ENCODE measurements around the gene ARID1A.
A peak's percentile ranks its signal among the peaks of the same experiment; 100 is the strongest.

The ARID1A gene

DNA sequence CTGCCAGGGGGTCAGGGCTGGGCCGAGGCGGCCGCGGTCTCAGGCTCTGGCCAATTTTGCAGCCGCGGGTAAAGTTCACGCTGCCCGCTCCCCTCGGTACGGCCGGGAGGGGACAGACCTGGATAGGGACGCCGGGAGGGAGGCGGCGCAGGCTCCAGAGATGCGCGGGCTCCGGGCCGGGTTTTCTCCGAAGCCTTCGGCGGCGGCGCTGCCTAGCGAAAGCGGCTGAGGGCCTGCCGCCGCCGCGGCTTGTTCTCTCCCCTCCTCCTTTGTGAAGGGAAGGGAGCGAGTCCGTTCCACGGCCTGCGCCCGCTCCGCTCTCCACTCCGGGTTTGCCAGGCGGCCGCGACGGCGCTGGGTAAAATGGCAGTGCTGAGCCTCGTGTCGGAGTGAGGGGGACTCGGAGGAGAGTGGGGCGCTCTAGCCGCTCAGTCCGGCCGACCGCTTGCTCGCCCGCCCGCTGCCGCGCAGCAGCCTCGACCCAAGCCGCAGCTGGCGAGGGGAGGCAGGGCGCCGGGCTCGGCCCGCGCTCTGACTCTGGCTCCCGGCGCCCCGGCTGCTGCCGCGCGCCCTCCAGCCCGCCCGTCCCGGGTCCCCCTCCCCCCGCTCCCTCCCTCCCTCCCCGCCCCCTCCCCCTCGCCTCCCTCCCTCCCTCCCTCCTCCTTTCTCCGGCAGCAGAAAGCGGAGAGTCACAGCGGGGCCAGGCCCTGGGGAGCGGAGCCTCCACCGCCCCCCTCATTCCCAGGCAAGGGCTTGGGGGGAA lies at the start of gene ARID1A:
Gene ARID1A (plus strand): TSS at position 660 of the 763 bp plus-strand sequence. CDS start 389 bp downstream, outside the sequence.
- TF ChIP-seq GATA3 (IDR thresholded peaks at IDR 0.05; ENCODE audit: low read depth, low read length) (no peak), GATA2 (IDR thresholded peaks at IDR 0.05; ENCODE audit: low read depth, low read length) (peak; percentile 45; the same call in 1 of the 2 replicates)

DNA sequence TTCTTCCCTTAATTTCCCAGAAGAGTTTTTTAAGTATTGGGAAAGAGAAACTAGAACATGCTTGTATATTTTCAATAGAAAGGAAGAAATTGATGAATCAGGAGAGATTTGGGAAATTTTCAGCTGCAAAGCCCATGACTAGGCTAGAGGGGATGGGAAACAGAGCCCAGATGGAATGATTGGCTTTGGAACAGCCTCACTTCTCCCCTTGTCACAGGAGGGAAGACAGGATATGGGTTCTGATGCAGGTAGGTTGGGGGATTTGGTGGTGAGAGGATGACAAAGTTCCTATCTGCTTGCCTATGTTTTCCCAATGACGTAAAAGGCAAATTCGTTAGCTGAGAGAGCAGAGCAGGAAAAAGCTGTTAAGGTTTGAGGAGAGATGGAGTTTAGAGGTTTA lies 31.0 kb upstream of the ARID1A start:
- no peak for TF ChIP-seq GATA3 (IDR thresholded peaks at IDR 0.05; ENCODE audit: low read depth, low read length)
- no peak for TF ChIP-seq GATA2 (IDR thresholded peaks at IDR 0.05; ENCODE audit: low read depth, low read length)

- TF ChIP-seq GATA2 (IDR thresholded peaks at IDR 0.05; ENCODE audit: low read depth, low read length): no peak
- no peak for TF ChIP-seq GATA3 (IDR thresholded peaks at IDR 0.05; ENCODE audit: low read depth, low read length)
These were observed 29.0 kb upstream of the ARID1A start for GRCh38 chr1:26666855-26667254.

DNA sequence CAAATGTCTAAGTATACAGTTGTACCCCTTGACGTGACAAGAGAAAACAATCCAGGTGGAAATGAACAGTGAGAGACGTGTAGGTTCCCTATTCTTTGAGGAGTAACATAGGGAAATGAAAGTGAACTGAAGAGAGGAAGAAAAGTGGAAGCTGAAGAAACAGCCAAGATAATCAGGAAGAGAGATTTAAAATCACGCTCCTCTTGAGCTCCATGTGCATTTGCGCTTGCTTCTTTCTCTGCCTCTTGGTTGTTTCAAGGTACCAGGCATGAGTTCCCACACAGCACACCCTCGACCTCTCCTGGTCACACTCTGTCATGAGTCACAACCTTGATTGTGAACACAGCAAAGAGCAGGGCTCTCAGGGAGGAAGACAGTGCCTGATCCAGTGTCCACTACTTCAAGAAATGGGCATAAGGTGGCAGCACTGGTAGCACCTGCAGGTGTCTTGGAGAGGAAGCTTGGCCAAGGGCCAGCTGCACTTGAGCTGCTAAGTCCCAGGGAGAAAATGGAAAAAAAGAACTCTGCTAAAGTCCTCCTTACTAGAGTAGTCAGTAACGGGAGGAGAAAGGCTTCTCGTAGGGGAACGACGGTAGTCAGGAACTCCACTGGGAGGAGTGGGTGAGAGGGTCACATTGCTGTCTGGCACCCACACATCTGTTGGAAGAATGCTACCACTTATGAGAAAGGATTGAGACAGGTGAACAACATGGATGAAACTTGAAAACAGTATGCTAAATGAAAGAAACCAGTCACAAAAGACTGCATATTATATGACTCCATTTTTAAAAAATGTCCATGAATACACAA lies 18.3 kb upstream of the ARID1A start:
- TF ChIP-seq GATA3 (IDR thresholded peaks at IDR 0.05; ENCODE audit: low read depth, low read length): no peak
- TF ChIP-seq GATA2 (IDR thresholded peaks at IDR 0.05; ENCODE audit: low read depth, low read length): no peak

DNA sequence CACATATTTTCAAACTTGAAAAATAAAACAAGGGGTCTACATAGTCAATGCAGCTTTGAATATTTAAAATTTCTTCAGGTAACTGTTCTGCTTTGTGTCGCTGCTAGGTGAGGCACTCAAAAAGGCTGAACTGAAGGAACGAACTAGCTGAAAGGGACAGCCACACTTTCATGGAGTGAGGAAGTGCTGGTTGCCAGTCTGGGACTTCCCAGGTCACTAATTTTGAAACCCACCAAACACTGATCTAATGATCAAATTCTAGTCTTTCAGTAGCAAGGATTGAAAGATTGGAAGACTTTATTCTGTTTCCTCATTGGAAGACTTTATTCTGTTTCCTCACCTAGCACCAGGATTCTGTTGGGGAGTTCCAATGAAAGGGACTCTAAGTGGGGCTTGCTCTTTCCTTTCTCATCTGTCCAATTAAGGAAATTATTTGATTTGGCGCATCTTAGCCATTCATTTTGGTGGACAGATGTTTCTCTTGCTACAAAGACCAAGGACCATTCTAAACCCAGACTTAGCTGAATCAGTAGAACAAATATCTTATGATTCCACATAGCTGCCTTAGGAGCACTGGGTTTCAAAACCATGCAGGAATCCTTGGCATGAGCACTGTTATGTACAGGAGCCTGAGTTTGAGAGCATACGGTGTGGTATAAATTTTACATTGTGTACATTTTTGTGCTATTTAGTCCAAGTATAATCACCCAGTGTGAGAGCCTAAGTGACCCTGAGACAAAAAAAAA lies 10.9 kb upstream of the ARID1A start:
- no peak for TF ChIP-seq GATA2 (IDR thresholded peaks at IDR 0.05; ENCODE audit: low read depth, low read length)
- no peak for TF ChIP-seq GATA3 (IDR thresholded peaks at IDR 0.05; ENCODE audit: low read depth, low read length)

DNA sequence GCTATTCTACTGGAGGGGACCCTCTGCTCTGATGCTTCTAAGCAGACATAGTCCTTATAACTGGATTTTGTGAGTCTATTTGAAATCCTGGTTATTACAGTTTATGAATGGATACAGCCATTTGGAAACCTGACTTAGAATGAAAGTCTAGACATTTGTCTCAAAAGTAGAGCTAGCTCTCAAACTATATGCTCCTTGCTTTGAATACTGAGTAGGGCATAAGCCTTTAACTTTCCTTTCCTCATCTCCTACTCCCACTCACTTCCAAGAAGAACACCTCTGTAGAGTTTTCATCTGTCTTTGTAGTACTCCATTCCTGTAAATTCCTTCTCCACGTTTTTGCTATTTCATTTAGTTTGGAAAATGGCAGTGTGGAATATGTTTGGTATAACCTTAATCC lies 9.0 kb upstream of the ARID1A start:
- TF ChIP-seq GATA3 (IDR thresholded peaks at IDR 0.05; ENCODE audit: low read depth, low read length) (no peak), GATA2 (IDR thresholded peaks at IDR 0.05; ENCODE audit: low read depth, low read length) (no peak)

DNA sequence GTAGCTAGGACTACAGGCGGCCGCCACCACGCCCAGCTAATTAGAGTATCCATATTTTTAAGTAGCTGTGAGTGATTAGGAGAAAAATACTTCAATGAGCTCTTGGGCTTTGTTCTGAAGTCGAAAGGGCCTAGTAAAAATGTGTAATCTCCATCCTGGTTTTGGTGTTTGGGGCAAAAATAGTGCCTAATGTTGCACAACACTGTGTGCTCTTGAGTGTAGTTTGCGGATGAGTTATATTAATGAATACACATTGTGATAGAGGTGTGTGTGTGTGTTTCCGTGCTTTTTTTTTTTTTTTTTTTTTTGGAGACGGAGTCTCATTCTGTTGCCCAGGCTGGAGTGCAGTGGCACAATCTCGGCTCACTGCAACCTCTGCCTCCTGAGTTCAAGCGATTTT lies 6.3 kb upstream of the ARID1A start:
- TF ChIP-seq GATA2 (IDR thresholded peaks at IDR 0.05; ENCODE audit: low read depth, low read length) (no peak), GATA3 (IDR thresholded peaks at IDR 0.05; ENCODE audit: low read depth, low read length) (no peak)

- TF ChIP-seq GATA3 (IDR thresholded peaks at IDR 0.05; ENCODE audit: low read depth, low read length): no peak
- TF ChIP-seq GATA2 (IDR thresholded peaks at IDR 0.05; ENCODE audit: low read depth, low read length): no peak
These were observed 5.7 kb upstream of the ARID1A start for GRCh38 chr1:26690157-26690556.

GRCh38 chr1:26690576-26691031 lies 5.2 kb upstream of the ARID1A start:
- TF ChIP-seq GATA2 (IDR thresholded peaks at IDR 0.05; ENCODE audit: low read depth, low read length): no peak
- TF ChIP-seq GATA3 (IDR thresholded peaks at IDR 0.05; ENCODE audit: low read depth, low read length): no peak

- TF ChIP-seq GATA3 (IDR thresholded peaks at IDR 0.05; ENCODE audit: low read depth, low read length): no peak
- no peak for TF ChIP-seq GATA2 (IDR thresholded peaks at IDR 0.05; ENCODE audit: low read depth, low read length)
These were observed 3.5 kb upstream of the ARID1A start for GRCh38 chr1:26692211-26692792.

DNA sequence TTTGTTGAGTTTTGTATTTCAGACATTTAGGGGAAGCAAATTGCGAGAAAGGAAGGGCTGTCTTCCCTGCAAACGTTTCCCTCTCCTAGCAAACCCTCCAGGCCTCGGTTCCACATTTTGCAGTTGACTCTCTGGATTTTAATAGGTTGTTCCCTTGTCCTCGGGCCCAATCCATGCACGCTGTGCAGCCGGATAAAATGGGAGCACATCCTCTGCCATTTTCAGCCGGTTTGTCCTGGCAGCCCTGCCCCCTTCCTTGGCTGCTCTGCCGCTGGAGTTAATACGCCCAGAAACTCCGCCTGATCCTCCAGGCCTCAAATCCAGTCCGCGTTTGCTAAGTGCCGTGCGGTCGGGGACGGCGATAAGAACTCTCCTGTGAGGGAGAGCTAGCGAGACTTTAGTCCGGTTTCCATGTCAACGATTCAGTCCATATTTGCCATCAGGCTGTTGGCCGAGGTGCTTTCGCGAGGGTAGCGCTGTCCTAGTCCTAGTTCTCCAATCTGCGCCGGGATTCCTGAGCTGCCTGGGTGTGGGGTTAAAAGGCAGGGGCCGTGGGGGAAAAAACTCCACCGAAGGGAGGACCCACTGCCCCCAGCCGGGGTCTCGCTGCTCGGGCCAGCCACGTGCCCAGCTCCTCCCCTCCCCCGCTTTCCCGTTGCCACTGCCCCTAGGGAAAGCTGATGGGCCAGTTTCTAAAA lies 2.9 kb upstream of the ARID1A start:
- TF ChIP-seq GATA2 (IDR thresholded peaks at IDR 0.05; ENCODE audit: low read depth, low read length) (peak; percentile 98), GATA3 (IDR thresholded peaks at IDR 0.05; ENCODE audit: low read depth, low read length) (peak; percentile 38; the same call in 1 of the 2 replicates)

DNA sequence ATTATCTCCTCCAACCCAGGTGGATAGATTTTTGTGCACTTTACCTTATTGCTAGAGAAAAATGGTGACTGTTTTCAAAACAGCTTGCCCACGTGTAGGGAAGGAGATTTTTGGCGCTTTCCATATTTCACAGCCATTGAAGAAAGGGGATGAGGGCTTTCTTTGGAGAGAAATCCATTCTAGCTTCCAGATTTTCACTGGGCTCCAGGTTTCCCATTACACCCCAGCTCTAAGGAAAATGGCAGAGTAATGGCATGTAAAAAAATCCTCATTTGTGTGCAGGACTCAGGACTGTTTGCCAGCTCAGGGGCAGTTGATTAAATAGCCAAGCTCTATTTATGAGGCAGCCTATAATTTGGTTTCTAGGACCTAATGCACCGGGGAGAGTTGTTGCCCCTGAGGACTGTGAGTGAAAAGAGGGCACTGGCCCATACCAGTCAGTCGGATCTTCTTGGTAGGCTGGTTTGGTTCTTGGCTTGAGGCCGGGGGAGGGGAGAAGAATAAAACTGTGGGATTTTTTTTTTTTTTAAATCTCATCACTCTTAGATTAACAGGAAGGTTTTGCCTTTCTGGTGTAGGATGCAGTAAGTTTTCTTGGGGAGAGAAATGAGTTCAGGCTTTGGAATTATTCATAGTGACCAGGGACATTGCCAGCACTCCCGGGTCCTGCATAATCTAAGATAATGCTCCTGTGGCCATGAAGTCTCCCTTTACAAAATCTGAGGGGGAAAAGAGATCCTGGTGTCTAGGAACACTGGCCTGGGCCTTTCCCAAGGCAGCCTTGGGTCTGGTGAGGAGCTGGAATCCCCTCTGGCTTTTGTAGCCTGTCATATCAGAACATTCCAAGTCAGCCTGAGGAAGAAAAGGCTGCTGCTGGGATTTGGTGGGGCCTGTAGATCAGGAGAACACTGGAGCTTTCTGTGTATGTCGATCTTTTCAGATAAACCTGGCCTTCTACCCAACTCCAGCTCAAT lies 1.9 kb upstream of the ARID1A start:
- TF ChIP-seq GATA2 (IDR thresholded peaks at IDR 0.05; ENCODE audit: low read depth, low read length): no peak
- TF ChIP-seq GATA3 (IDR thresholded peaks at IDR 0.05; ENCODE audit: low read depth, low read length): no peak
